Esophagus muscularis mucosa (tissue), 3 donors: Measurements from ENCODE around the gene PCBP3.

Experiments
- POLR2A ChIP-seq: fragments of 450-650 bp; IDR thresholded peaks from one replicate; pipeline ENCODE4 v1.6.1; 2017; ENCODE audit warnings: antibody characterized with exemption, moderate library complexity, mild to moderate bottlenecking, low read depth
- POLR2AphosphoS5 ChIP-seq, 2 donors: sonication (generic); formaldehyde crosslinking; IDR thresholded peaks; one replicate each; pipeline ENCODE4 v1.6.1; 2017; ENCODE audit warnings: antibody characterized with exemption in 2 of 2
- TF ChIP-seq, protein P1 (sequence below), 3 experiments: fragments of 200-600 bp in 2 of 3; fragments of 450-650 bp in 1 of 3; sonication (generic) in 2 of 3; IDR thresholded peaks; one replicate each; pipeline ENCODE4 v1.5.1; 2017 to 2019; ENCODE audit warnings: antibody characterized with exemption in 3 of 3, mild to moderate bottlenecking in 2 of 3, moderate library complexity in 1 of 3

DNA sequence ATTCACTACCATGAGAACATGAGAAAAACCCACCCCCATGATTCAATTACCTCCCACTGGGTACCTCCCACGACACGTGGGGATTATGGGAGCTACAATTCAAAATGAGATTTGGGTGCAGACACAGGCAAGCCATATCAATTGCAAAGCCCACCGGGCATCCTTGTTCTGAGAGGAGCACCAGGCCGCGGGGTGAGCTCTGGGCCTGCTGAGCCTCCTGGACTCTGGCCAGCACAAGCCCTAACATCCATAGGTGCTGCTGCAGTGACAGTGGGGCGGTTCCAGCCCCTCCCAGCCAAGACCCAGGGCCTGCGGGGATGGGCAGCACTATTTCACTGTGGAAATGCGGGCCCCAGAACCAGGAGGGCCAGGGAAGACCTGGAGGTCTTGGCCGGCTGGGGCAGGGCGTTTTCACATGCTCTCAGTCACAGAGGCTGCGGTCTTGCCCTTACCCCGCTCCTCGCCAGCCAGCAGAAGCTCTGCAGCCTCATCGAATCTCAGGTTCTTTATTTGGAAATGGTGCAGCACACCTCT, 103.8 kb downstream of the PCBP3 start:
- TF ChIP-seq, protein P1, sequence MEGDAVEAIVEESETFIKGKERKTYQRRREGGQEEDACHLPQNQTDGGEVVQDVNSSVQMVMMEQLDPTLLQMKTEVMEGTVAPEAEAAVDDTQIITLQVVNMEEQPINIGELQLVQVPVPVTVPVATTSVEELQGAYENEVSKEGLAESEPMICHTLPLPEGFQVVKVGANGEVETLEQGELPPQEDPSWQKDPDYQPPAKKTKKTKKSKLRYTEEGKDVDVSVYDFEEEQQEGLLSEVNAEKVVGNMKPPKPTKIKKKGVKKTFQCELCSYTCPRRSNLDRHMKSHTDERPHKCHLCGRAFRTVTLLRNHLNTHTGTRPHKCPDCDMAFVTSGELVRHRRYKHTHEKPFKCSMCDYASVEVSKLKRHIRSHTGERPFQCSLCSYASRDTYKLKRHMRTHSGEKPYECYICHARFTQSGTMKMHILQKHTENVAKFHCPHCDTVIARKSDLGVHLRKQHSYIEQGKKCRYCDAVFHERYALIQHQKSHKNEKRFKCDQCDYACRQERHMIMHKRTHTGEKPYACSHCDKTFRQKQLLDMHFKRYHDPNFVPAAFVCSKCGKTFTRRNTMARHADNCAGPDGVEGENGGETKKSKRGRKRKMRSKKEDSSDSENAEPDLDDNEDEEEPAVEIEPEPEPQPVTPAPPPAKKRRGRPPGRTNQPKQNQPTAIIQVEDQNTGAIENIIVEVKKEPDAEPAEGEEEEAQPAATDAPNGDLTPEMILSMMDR (IDR thresholded peaks at IDR 0.05): no peak
- TF ChIP-seq POLR2AphosphoS5 (IDR thresholded peaks at IDR 0.05) (no peak), POLR2A (no peak)
